ENCODE data around the gene HOXA13.
A peak's percentile ranks its signal among the peaks of the same experiment; 100 is the strongest.

Gene HOXA13

DNA sequence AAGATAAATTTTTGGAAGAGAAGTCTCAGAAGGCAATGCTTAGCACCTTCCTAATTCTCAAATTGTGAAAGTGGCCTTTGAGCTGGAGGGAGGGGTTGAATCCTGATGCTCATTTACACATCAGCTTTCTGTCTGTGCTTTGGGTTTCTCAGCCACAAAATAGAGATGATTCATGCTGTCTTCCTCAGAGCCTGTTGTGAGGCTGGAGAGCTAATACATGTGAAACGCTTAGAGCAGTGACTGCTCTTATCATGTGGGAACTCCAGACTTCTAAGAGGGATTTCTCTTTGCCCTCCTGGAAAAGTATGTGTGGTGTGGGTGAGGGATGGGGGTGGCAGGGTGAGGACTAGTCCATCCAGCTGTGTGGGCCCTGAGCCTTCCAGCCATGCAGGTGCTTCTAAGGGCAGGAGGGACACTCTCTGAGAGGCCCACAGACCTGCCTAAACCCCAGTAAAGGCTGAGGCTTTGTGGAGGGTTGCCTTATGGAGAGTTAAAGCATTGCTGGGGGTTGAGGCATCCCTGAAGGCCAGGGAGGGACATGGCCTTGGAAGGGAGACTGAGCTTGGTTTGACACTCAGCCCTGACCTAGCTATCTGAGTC is 37.9 kb upstream of the HOXA13 start:
- peak; percentile 27 for DNase-seq (ENCODE audit: low spot score)

DNA sequence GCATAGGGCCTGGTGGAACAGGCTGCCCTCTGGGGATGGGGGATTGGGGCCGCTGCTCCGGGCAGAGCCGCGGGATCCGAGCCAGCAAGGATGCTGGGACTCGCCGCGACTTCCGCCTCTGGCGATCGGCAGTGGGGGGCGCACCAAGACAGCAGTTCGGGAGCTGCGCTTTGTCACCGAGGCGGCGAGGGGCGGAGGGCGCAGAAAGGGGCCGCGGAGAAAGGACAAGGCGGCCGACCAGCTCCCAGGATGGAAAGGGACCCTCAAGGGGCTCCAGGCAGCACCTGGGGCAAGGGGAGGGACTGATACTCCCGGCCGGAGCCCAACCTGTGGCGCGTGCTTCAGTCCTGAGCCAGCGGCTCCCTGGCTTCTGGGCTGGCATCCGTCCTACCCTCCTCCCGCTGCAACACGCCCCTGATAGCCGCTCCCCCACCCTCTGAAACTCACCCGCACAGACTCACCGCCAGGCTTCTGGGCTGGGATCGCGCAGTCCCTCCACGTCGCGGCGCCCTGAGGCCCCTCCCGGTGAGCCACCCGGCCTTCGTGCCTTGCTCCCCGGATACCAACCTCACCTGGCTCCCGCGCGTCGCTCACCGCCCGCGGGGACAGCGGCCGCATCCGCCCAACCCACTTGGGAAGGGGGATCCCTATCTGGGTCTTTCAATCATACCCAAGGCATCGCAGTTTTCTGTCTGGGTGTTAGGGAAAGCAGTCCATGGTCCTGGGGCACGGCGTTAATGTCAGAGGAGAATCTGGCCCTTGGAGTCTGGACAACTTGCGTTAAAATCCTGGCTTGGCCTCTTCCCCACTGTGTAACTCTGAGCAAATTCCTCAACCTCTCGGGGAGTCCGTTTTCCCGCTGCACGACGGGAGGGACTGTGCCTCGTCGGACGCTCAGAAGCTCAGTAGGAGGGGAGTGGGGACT is 35.8 kb upstream of the HOXA13 start:
- DNase-seq (ENCODE audit: low spot score), result peak; percentile 65

DNA sequence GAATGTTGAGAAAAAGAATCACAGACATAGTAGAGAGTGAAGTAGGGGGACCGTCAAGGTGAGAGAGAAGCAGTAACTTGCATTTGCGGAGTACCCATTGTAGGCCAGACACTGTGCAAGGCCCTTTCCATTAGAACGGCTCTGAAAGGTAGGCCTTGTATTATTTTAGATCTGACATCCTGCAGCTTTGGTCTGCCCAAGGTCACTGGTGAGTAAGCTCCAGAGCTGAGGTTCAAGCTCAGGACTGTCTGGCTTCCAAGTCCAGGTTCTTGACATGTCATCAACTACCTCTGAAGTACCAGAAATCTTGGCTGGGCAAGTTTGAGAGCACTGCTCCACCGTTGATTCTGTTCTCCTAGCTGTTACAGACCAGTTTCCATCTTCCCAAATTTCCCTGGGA is 29.6 kb upstream of the HOXA13 start:
- no peak for DNase-seq (ENCODE audit: low spot score)

DNA sequence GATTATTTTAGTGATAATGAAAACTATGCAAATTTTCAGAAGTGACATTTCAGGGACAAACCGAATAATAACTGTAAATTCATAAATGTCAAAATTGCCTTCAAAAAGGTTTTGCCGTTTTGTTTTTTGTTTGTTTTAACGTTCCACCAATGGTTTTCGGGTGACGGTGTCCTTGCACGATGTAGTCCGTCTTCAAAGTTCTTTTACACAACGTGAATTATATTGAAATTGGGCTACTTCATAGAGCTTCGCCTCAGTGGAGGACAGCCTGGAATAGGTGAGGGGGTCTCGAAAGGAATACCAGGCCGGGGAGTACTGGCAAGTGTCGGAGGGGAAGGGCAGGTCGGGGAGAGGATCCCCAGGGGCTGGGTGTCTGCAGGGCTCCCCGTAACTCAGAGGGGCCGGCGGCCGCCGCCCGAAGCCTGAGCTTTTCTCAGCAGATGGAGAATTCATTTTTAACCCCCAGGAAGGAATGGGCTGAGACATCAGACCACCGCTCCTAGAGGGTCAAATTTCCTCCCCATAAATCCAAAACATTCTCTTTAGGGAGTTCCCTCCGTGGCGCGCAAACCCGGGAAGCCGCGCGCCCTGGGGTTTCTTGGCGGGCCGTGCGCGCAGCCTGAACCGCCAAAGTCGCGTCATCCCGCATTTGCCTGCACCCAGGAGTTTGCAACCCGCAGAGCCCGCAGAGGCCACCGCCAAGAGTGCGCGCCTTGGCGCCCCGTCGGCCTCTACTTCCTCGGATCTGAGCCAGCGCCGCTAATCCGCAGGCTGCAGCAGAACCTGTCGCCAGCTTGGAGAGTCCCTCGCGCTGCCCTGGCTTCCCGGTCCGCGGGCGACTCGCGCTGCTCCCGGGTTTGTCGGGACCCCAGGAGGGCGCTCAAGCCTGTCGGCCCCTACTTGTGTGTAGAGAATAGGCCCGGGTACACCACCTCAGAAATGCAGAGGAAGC is 25.4 kb upstream of the HOXA13 start:
- no peak for DNase-seq (ENCODE audit: low spot score)

DNA sequence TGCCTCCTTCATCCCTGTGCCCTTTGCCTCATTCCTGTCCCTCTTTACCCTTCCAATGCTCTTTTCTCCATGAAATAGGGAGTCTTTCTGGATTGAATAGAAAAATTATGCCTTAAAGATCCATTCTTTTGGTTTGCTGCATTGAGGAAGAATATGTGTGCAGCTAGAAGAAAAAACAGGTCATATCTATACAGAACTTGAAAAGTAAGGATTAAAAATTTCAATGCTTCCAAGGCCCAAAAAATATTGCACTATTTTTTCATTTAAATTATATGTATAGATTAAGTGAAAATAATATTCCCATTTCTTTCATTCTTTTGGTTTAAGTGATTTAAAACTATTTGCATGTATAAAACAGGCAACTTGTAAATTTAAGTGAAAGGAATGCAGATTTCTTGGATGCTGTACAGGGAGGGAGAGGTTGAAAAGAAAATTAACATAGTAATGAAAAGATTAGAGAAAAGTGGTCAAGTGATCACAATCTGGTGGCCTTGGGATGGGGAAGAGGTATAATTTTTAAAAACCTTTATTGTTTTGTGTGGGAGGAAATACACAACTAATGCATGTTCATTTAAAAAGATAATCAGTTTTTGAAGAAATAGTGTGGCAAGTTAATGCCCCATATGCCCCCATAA is 24.2 kb upstream of the HOXA13 start:
- DNase-seq (ENCODE audit: low spot score), result no peak

DNA sequence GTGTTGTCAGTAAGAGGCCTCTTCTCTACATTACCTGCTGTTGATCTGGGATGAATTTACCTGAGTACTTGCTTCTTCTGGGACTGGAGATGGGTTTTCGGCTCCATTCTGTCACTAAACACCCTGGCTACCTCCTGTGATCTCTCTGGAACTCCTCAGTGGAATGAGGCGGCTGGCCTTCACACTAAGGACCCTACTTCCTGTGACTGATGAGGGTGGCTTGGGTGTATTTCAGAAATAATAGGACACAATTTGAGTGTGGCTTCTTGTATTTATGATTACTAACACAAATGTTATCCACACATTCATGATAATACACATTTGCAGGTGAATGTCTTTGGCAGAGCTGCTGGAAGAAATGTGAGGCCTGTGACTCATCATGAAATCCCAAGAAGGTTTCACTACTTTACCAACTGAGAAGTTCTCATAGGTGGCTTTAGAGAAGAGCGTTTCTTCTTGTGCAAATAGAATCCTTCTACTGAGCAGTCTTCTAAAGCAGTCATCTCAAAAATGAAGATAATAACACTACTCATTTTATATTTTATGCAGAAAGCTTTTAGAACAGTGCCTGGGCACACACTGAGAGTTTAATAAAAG is 21.4 kb upstream of the HOXA13 start:
- DNase-seq (ENCODE audit: low spot score), result no peak

DNA sequence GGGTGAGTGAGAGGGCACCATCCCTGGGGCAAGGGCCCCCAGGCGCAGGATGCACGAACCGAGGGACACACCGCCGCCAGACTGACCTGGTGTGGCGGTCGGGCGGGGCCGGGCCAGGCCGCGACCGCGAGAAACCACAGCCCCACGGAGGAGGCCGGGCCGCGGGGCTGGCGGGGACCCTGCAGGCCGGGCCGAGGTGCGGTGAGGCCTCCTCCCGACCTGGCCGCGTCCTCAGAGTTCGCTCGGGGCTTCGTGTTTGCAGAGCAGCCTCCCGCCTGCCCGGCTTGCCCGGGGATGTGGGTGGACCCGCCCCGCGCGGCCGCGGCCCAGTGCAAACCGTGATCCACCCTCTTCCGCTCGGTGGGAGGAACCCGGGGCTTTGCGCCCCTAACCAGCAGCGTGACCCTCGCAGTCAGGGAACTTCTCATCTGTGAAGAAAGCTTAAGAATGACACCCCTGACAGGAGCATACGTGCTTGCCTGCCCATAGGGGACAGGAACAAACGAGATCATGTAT is 20.6 kb upstream of the HOXA13 start:
- no peak for DNase-seq (ENCODE audit: low spot score)

DNA sequence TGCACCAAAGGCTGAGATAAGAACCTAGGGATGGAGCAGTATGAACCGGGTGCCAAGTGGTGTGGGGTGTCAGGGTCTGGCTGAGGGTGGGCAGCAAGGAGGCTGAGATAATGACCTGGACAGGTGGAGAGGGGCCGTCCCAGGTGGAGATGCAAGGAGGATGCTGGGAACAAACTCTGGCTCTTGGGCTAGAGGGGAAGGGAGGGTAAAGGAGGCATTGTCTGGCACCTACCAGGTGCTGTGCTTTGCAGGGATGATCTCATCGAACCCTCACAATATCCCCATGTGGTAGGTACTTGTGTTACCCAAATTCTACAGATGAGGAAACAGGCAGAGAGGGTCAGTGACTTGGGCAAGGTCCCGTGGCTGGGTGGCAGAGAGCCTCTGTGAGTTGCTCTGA is 19.9 kb upstream of the HOXA13 start:
- no peak for DNase-seq (ENCODE audit: low spot score)

DNA sequence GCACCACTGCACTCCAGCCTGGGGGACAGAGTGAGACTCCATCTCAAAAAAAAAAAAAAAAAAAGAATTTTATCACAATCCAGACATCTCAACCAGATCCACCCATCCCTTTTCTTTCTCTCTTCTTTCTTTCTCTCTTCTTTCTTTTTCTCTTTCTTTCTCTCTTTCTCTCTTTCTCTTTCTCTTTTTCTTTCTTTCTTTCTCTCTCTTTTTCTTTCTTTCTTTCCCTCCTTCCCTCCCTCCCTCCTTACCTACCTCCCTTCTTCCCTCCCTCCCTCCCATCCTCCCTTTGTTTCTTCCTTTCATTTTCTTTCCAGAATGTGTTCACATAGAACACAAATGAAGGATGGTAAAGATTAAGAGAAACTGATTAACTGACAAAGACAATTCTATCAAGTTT is 18.1 kb upstream of the HOXA13 start:
- DNase-seq (ENCODE audit: low spot score), result no peak

DNA sequence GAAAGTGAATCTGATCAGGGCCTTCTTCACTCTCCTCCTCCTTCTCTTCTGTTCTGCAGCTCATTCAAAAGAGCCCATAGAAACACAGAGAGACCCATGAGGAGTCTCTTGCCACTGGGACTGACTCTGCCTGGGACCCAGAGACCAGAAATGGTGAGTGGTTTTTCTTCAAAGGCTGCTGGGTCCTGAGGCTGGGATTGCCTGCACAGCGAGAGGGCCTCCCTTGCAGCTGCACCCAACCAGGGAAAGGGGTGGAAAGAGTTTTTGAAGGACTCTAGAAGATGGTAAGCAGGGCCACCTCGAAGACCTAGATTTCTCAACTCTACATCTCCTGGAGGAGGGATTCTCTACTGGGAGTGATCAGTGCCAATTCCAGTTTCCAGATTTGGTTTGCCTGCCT is 15.5 kb upstream of the HOXA13 start:
- DNase-seq (ENCODE audit: low spot score), result no peak

DNA sequence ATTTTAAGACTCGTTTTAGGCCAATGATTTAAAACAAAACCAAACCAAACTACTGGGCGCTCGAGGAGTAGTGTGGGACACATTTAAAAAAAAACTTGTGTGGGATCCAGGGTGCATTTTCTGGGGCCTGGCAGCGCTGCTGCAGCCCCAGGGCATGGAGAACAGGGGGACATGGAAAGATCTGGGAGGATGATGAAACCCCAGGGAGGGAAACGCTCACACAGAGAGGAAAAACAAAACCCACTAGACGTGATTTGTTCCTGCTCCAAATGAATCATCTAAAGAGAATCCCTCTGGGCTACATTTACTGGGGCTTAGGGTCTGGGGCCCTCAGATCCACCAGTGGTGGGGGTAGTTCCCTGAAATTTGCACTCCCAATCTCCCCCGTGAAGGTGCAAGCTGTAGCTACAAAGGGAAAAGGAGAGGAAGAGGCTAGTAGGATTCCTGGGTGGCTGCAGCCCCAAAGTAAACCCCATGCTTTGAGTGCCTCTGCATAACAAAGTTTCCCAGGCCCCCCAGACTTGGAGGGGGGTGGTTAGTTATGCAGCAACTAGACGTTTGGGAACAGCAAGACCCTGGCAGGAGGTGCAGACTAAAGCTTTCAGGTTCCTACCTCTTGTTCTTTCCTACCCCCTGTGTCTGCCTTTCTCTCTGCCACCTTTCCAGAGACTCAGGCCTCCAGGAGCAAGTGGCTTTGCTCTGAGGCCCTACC is 14.5 kb upstream of the HOXA13 start:
- no peak for DNase-seq (ENCODE audit: low spot score)

DNA sequence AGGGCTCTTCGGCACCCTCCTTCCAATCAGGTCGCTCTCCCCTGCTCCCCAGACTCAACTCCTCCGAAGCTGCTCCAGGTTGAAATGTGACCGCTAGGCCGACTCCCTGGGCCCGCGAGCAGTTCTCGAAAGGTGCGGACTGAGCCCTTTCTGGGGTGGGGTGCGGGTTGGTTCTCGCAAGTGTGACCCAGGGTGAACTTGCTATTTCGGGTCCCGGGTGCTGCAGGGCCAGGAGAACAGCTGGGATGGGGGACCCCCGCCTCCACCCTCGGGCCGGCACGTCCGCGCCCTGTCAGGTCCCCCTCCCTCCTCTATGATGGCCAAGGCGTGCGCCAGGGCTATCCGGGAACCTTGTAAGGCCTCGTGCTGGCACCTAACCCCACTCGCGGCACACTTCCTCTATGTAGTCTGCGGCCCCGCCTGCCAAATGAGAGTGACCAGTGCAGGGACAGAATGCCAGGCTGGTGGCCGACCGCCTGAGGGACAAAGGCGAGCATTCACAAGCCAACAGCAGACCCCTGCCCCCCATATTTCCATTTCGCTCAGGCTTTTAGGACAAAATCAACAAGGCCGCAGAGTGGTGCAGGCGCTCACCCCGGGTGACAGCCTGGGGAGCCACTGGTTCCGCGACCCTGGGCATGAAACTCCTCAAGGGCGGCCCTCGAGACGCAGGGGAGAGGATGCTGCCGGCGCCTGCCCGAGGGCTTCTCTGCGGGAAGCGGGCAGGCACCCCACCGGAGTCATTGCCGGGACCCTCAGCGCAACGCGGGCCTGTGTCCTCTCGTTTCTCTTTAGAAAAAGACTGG is 13.7 kb upstream of the HOXA13 start:
- no peak for DNase-seq (ENCODE audit: low spot score)

DNA sequence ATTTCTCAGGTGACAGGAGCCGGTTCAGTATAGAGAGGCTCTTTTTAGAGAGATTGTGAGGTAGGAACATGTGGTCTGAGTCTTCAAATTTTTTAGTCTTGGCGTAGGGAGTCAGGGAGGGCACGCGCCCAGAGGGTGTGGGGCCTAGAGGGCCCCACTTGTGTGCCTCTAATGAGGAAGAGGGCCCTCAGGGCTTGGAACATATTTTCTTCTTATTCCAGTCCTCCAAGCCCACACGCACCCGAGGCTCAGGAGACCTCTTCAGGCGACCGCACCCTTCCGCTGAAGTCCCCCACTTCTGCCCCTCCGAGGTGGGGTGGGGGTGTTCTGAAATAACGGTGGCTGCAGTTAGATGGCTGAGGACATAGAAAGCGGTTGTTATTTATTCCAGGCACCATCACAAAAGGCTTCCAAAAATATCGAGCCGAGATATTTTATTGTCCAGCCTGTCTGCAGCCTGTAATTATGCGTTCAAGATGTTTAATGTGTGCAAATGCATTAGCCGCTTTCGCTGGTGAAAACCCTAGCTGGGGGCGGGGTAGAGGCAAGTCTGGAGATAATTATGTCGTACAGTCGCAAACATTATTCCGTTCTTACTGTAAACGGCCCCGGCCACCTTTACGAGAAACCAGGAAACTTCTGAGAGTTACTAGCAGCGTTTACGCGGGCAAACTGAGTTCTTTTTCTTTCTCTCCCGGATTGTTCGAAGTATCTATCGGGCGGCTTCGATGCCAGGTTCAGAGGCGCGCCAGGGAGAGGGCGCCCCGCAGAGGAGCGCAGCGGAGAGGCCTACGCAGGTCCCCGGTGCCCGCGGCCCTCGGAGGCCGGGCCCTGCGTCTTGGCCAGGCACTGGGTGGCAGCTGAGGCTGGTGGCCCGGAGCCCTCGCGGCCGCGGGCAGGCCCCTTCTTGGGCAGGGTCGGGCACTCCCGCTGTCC is 12.9 kb upstream of the HOXA13 start:
- DNase-seq (ENCODE audit: low spot score), result no peak

DNA sequence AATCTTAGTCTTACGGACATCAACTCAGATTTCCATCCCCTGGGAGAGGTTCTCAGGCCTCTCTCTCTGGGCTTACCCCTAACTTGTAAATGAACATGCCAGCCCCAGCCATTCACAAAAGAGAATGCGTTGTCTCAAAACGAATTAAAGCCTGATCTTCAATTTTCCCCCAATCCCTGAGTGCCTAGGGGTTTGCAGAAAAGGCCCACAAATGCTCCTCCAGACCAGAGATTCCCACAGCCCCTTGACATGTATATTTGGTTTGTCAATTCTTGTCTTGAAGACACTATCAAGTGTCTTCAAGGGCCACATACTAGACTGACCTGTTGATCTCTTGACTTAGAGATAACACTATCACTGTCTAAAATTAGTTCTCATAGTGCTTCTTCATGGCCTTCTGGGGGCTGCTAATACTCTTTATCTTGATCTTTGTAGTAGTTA is 11.9 kb upstream of the HOXA13 start:
- DNase-seq (ENCODE audit: low spot score), result no peak

DNA sequence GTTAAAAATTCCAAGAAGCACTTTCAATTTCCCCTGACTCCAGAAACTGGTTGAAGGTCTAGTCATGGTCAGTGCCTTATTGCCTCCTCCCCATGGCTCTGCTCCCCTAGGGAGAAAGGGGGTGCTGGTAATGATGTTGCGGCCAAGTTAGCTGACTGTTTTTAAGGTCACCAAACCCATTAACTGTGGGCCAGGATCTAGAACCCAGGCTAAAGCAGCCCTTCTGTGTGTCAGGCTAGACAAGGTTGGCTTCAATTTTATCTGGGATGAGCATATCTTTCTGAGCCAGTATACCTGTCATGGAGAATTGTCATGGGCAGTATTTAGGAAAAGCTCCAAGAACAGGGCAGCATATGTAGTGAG is 11.2 kb upstream of the HOXA13 start:
- DNase-seq (ENCODE audit: low spot score), result no peak

DNA sequence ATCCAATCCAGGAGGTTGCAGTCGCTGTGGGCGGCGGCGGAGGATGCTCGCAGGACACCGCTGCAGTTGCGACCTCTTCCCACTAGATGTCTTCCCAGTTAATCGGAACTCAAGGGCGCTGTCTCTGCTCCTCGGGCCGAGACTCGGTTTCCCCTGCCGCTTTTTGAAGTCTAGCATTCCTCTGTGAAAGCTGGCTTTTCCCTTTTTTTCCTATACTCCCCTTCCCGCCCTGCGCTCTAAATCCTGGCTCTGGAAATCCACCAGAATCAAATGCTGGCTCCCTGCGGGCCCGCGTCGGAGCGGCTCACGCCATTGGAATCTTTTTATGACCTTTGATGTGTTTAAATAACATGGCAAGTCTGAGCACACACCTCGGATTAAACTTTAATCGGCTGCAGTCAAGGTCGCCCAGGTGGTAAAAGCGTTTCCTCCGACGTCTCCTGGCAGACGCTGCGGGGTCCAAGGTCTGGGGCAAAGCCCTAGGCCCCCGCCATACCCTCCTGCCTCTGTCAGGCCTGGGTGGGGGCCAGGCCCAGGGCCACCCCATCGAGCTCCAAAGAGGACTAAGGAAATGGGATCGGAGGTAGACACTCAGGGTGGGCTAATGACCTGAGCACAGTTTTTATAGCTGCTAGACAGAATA is 10.7 kb upstream of the HOXA13 start:
- DNase-seq (ENCODE audit: low spot score), result peak; percentile 46

DNA sequence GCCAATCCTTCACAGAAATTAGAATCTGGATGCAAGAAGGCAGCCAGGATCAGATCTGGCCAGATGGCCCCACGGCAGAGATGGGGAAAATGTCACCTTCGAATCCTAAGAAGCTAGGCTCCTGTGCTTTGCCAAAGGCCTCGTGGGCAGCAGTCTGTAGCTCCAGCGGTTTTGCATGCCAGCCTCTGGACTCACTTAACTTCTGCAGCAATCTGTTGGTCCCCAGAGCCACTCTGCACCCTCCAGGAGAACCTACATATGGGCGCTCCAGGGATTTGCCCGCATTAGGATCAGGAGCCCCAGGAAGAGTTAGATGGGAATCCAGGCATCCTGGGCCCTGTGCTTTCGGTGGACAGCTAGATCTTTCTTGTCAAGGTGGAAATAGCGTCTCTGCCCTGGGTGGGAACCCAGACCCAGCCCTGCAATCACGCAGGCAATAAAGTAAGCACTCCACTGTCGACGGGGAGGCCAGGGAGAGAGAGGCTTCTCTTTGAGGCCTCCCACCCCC is 10.1 kb upstream of the HOXA13 start:
- no peak for DNase-seq (ENCODE audit: low spot score)

DNA sequence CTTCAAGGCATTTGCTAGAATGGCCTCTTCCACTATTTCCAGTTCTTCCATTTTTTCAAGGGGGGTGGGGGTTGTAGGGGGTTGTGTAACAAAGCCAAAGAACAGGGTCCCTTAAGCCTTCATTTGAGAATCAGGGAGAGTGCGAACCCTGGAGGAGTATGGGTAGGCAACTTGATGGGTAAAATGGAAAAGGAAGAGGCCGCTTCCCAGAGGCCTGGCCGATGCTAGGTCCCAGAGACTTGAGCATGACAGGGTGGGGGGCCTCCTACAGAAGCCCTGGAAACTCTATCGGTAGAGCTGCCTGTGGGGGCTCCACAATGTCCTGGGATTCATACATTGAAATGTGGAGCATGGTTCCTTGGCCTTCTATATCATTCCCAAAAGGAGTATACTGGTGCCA is 9.1 kb upstream of the HOXA13 start:
- DNase-seq (ENCODE audit: low spot score), result no peak
